Gastroesophageal sphincter (tissue), 3 donors: ENCODE data around the gene TSHZ2.

ENCODE experiments used
- EP300 ChIP-seq: sonication (generic); formaldehyde crosslinking; IDR thresholded peaks from one replicate; pipeline ENCODE4 v1.6.1; 2017; ENCODE audit warnings: antibody characterized with exemption, mild to moderate bottlenecking
- POLR2AphosphoS5 ChIP-seq: sonication (generic); formaldehyde crosslinking; IDR thresholded peaks from one replicate; pipeline ENCODE4 v1.6.1; 2017; ENCODE audit warnings: antibody characterized with exemption
- TF ChIP-seq, protein P1 (sequence below), 4 experiments: fragments of 200-600 bp in 2 of 4; fragments of 450-650 bp in 2 of 4; sonication (generic) in 1 of 4; IDR thresholded peaks; one replicate each; pipeline ENCODE4 v1.5.1; 2017 to 2019; ENCODE audit warnings: antibody characterized with exemption in 4 of 4, mild to moderate bottlenecking in 2 of 4, moderate library complexity in 2 of 4

DNA sequence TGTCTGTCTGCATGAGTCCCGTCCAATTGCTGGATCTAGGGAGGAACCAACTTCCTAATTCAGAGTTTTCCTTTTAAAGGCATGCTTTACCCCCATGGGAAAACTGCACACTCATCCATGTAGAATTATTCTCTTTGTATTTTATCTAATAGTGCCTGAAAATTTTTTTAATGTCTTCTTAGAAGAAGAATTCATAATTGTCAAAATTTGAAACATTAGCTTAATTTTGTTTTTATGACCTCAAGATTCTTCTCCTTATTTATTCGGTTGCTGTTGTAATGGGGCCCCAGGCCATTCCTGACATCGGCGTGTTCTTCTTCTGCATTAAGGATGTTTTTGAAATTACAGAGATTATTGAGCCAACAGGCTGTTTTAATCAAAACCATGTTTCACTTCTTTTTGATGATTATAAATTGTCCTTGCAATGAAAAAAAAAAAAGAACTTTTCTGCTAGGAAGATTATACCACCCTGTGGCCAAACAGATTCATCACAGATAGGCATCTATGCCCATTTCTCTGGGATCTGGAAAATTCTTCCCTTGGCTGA is 521.2 kb downstream of the TSHZ2 start:
- TF ChIP-seq, protein P1, sequence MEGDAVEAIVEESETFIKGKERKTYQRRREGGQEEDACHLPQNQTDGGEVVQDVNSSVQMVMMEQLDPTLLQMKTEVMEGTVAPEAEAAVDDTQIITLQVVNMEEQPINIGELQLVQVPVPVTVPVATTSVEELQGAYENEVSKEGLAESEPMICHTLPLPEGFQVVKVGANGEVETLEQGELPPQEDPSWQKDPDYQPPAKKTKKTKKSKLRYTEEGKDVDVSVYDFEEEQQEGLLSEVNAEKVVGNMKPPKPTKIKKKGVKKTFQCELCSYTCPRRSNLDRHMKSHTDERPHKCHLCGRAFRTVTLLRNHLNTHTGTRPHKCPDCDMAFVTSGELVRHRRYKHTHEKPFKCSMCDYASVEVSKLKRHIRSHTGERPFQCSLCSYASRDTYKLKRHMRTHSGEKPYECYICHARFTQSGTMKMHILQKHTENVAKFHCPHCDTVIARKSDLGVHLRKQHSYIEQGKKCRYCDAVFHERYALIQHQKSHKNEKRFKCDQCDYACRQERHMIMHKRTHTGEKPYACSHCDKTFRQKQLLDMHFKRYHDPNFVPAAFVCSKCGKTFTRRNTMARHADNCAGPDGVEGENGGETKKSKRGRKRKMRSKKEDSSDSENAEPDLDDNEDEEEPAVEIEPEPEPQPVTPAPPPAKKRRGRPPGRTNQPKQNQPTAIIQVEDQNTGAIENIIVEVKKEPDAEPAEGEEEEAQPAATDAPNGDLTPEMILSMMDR (IDR thresholded peaks at IDR 0.05), result peak in 1 of 4 experiments; percentile 19
- no peak for TF ChIP-seq EP300
- no peak for TF ChIP-seq POLR2AphosphoS5
